HG03469 (cell line): ENCODE measurements around the gene SUCLG2.

Experiments used
- ATAC-seq: cut with Tn5 transposase; IDR thresholded peaks from one replicate; pipeline ENCODE4 v1.9.1; 2021; ENCODE audit warnings: mild to moderate bottlenecking, moderate library complexity, moderate number of reproducible peaks; ENCODE audit not compliant: unreplicated experiment

Gene SUCLG2, protein sequence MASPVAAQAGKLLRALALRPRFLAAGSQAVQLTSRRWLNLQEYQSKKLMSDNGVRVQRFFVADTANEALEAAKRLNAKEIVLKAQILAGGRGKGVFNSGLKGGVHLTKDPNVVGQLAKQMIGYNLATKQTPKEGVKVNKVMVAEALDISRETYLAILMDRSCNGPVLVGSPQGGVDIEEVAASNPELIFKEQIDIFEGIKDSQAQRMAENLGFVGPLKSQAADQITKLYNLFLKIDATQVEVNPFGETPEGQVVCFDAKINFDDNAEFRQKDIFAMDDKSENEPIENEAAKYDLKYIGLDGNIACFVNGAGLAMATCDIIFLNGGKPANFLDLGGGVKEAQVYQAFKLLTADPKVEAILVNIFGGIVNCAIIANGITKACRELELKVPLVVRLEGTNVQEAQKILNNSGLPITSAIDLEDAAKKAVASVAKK

DNA sequence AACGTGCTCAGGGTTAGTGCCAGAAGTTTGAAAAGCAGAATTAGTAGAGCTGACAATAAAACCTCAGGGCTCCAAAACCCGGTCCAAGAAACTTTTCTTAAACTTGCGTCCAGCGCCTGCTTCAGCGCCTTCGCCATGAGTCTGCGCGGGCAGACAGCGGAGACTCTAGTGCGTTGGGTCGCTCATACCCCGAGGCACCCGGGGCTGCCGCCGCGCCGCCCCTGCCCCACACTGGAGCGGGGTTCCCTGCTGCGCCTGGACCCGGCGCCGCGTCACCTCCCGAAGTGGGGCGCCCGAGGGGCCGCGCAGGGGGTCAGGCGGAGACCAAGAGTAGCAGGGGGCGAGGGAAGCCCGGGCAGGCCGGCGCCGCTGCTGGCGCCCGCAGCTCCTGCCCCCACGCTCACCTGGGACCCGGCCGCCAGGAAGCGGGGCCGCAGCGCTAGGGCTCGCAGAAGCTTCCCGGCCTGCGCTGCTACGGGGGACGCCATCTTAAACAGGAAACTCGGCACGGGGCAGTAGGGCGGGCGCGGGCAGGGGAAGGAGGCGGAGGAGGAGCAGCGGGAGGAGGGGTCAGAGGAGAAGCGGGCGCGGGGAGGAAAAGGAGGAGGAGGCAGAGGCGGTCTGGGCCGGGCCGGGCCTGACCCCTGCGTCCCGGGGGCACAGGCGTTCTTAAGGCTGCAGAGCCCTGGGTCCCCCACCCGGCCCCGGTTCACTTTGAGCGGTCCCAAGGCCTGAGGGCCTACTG, at the start of gene SUCLG2:
Gene SUCLG2, minus strand, starts transcription at position 514 of the 745 bp plus-strand sequence. Its CDS starts 26 bp downstream, at position 488.
- peak; percentile 41 for ATAC-seq

DNA sequence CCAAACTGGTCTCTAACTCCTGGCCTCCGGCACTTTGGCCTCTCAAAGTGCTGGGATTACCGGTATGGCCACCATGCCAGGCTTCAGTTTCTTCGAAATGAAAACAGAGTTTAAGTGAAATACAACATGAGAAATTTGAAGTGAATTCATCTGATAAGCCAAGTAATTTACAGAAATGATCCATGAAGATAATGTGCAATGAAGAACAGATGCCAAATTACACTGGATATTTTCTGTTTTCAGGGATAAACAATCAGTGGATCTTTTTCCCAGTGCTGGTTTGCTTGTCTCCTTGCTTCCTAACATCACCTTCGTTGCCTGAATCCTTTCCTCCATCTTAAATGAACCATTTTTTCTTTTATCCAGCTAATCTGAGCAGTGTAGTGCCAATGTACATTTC, 46.2 kb upstream of the SUCLG2 start:
- ATAC-seq, result no peak

DNA sequence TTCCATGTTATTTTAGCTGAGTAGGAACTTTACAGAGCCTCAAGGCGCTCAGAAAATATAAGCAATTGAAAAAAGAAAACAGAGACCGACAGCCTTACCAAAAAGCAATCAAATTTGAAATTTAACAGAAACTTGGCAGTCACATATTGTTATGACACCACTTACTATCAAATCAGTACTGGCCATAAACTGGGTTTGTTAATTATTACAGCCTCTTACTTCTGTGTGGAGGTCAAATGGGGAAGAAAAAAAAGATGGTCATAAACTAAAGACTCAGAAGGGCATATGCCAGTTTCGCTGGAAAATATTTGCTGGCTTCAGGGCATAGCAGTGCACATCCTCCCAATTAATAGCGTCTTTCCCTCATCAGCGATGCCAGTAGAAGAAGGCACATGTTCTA, 45.5 kb upstream of the SUCLG2 start:
- ATAC-seq, result no peak

DNA sequence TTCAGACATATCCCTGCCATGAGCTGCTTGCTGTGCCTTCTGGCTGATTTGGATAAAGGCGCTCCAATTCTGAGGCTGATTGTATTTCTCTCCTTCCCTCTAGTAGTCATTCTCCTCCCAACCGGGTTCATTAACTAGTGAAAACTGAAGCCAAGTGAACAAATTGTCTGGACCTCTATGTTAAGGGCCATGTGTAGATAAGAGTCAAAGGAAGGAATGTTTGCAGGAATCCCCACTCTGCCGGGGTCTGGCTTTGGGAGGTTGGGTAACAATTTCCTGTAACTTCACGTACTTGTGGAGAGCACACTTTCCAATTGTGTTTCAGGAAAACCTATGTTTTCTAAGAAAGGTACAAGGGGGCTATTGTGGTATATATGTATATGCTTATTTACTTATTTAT, 38.2 kb upstream of the SUCLG2 start:
- ATAC-seq, result no peak

DNA sequence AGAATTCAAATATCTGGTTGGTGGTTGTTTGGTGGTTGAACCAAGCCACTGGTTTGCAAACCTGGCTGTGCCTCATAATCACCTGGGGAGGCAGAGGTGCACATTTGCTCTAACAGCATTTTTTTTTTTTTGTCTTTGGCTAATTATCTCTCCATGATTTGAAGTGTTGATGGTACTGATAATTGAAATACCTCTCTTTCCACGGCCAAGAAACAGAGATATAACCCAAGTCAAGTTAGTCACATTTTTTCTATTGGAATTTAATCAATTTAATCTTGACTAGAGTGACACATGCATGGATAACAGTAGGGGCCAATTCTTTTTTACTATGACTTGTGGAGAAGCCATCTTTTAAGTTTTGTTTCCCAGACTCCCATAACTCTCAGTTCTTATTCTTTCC, 37.5 kb upstream of the SUCLG2 start:
- ATAC-seq, result no peak

DNA sequence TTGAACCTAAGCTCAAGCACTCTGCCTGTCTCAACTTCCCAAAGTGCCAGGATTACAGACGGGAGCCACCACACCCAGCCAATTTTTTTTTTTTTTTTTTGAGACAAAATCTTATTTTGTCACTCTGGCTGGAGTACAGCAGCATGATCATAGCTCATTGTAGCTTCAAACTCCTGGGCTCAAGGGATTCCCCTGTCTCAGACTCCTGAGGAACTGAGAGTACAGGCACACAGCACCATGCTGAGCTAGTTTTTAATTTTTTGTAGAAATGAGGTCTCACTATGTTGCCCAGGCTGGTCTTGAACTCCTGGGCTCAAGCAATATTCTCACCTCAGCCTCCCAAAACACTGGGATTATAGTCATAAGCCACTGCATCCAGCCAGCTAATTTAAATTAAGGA, 36.8 kb upstream of the SUCLG2 start:
- no peak for ATAC-seq

DNA sequence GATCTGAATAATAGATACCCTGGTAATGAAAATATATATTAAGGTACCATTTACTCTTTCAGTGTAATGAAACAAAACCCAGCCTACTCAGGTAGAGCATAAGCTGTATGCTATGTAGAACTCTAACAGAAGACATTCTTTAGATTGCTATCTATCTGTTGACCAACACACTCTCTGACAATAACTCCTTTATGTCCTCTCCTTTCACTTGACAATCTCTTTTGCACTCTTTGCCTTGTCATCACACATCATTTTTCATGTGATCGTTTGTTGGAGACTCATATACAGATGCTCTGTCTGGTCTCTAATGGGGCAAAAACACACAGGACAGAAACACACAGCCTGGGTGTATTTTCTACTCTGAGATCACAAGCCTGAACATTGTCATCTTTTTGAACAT, 35.4 kb upstream of the SUCLG2 start:
- ATAC-seq, result no peak

DNA sequence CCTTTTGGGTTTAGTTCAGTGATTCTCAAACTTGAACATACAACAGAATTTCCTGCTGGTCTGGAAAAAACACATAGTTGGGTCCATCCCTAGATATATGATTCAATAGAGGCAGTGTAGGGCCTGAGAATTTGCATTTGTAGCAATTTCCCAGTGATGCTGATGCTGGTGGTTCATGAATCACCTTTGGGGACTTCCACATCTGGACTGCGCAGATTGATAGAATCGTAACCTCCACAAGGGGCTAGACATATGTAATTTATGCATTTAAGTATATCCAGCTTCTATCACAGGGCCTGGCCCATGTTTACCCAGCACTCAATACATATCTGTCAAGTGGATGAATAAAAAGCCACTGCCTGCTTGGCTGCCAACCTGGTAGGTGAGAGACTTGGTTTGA, 33.8 kb upstream of the SUCLG2 start:
- no peak for ATAC-seq

DNA sequence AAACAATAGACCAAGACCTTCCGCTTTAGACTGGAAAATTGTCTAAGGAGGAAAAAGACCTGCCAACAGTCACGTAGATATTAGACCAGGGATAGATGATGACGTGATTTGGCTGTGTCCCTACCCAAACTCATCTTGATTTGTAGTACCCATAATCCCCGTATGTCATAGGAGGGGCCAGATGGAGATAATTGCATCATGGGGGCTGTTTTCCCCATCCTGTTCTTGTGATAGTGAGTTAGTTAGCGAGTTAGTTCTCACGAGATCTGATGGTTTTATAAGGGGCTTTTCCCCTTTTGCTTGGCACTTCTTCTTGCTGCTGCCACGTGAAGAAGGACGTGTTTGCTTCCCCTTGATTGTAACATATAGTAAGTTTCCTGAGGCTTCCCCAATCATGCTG, 31.7 kb upstream of the SUCLG2 start:
- ATAC-seq, result no peak

DNA sequence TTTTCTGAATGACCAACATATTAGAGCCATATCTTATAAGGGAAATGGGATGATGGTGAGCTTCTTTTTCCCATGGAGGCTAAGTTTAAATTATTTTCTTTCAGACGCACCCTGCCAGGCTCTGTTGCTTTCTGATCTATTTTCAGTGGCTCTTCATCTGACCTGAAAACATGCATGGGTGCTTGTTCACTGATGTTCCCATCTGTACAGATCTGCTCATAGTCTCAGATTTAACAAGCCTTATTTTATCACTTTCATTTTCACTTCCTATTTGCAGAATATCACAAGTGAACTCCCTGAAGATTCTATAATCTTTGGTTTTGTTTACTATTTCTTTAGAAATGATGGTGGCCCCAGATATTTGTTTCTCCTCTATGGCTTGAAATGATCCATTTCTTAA, 31.1 kb upstream of the SUCLG2 start:
- peak; percentile 99 for ATAC-seq

DNA sequence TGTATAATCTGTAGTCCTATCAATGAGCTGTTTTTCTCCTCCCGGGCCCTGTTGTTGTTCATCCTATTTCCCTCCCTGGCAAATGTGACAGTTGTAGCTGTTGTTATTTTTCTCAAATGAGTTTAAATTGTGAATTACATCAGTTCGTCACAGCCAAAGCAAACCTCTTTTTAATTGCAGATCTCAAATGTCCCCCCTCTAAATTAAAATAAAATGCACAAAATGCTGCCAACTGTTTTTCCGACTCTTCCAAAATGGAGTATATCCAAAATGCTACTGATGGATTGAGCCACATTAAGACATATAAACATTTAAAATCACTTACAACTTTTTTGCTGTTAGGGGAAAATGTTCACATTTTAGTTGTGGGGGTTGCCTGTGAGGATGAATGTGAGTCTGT, 29.8 kb upstream of the SUCLG2 start:
- ATAC-seq, result no peak

DNA sequence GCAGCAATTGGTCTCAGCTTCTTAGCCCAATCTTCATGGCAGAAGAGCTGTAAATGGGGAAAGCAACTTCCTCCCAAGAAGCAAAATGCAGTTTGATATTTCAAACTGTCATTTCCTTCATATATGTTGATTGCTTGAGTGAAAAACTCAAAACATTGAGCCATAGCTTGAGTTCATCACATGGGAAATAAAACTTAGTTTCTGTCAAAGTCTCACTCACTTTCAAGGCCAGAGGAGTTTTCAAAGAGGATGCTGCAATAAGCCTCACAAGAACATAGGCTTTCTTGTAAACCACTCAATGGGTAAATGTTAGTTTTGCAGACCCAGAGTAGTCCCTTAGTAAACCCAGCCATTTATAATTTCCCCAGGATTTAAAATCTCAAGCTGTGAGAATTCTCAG, 29.1 kb upstream of the SUCLG2 start:
- ATAC-seq, result no peak

DNA sequence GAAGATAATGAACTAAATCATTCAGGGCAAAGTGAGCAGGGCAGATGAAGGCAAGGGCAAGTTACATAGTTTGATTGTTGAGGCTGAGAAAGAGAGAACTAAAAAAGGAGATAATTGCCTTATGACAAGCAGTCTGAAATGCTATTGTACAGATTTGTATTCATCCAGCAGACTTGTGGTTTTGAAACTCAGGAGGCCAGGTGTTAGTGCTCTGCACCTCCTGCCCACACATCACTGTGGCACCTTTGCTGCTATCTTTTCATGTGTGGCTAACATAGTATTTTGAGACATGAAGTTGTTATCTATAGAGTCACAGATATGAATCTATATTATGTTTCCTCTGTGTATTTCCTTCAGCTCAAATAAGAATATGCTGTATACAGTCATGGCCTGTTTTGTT, 24.3 kb upstream of the SUCLG2 start:
- ATAC-seq, result peak; percentile 88

DNA sequence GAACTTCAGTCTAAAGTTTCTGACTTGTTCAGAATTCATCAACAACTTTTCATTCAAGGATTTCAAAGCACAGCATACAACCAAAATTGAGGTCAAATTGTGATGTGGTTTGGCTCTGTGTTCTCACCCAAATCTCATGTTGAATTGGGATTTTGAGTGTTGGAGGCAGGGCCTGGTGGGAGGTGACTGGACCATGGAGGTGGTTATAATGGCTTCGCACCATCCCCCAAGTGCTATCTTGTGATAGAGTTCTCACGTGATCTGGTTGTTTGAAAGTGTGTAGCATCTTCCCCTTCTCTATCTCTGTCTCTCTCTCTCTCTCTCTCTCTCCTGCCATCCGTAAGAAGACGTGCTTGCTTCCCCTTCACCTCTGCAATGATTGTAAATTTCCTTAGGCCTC, 19.6 kb upstream of the SUCLG2 start:
- ATAC-seq, result no peak

DNA sequence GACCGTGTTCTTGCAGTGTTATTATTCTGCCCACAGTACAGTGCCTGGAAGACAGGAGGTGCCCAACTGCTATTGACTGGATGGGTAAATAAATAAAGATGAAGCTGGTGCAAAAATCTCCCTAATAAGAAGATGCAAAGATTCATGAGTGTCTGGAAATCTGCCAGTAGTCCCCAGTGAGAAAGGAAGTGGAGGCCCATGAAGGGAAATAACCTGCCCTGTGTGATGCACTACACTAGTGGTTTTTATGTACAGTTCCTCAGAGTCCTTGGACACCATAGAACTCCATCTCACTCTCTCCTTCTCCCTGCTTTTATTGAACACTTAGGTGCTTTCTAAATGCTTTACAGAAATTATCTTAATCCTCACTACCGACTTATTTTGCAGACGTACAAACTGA, 8.3 kb upstream of the SUCLG2 start:
- ATAC-seq, result peak; percentile 66

DNA sequence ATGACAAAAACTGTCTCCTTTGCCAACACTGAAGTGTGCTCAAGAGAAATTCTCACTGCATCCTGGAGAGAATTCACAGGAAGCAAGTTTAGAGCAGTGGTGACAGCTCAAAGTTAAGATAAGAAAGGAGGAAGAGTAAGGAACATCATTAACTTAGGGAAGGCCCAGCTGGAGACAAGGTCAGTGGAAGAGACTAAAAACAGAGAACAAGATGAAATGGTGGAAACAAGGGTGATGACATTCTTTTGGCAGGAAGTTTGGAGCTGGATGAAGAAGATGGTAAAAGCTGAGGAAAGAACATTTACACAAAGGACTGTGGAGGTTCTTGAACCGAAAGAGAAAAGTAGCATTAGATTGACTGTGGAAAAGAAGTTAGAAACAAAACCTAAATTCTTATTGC, 6.7 kb upstream of the SUCLG2 start:
- no peak for ATAC-seq

DNA sequence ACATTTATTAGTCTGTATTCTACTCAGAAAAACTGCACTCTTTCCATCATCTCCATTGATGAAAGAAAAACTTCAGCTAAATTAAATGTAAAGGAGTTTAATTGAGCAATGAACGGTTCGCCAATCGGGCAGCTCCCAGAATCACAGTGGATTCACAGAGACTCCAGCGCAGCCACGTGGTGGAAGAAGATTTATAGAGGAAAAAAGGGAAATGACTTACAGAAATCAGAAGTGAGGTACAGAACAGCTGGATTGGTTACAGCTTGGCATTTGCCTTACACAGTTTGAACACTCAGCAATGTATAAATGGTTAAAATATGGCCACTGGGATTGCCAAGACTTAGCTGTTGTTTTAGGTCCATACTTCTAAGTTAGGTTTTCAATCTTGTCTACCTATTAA, 2.8 kb upstream of the SUCLG2 start:
- ATAC-seq, result no peak

DNA sequence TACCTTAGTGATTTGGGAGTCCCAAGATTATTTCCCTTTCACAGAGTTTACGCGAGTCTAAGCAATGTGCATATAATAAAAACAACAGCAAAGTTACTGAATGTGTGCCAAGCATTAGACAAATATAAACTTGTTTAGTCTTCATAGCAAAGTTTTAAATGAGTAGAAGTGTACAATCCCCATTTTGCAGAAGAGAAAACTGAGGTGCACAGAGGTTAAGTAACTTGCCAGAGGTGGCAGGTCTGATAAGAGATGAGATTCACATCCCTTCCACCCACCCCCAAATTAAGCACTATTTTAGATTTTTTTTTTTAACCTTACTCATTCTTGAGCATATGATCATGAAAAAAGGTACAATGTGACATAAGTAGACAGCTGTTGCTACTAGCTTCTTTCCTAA, 2.2 kb upstream of the SUCLG2 start:
- no peak for ATAC-seq

DNA sequence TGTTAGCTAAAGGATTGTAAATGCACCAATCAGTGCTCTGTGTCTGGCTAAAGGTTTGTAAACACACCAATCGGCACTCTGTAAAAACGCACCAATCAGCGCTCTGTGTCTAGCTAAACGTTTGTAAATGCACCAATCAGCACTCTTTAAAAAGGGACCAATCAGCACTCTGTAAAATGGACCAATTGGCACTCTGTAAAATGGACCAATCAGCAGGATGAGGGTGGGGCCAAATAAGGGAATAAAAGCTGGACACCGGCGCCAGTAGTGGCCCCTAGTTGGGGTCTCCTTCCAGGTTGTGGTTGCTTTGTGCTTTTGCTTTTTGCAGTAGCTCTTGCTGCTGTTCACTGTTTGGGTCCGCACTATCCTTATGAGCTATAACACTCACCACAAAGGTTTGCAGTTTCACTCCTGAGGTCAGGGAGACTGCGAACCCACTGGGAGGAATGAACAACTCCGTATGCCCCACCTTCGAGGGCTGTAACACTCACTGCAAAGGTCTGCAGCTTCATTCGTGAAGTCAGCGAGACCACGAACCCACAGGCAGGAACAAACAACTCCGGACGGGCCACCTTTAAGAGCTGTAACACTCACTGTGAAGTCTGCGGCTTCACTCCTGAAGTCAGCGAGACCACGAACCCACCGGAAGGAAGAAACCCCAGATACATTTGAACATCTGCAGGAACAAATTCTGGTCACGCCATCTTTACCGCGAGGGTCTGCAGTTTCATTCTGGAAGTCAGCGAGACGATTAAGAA, 1.1 kb upstream of the SUCLG2 start:
- ATAC-seq, result peak; percentile 53

DNA sequence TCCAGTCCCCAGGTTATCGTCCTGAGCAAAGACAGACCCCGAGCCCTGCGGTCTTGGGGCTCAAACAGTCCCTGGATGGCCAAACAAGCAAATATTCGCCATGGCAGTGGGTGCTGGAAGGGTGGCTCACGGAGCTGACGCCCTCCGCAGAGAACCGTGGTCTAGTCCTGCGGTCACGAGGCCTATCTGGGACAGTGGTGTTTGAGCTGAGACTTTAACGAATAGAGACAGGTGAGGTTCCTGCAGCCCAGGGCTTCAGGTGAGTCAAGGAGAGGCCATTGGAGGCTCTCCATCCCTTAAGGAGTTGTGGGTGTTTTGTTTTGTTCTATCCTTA, 399 bp upstream of the SUCLG2 start:
- no peak for ATAC-seq

DNA sequence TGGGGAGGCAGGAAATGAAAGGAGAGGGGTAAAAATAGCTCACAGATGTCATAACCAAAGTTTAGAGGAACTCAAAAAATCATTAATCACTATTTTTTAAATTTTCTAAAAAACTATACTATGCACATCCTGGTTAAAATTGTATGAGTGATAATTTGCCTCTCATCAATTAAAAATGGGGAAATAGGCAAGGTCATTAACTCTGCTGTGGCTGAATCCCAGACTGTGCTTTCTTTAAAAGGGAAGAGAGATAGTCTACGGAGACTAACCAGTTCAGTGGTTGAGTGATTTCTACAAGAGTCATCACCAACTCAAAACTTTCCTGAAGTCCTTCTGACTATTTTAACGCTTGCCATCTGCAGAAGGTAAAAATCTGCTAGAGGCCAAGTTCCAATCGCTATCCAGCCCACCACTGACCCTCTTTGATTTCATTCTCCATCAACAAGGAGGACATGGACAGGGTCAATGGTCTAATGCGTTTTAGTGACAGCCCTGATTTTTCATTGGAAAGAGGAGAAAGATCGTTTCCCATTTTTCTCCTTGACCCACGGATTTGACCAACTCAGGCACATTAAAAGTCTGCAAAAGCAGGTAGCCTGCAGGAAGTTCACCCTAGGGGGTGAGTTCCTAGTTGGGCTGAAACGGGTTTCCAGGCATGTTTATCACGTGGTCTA, 850 bp downstream of the SUCLG2 start:
- peak; percentile 2 for ATAC-seq
